ENCODE data around the gene CALD1.

CALD1 gene

DNA sequence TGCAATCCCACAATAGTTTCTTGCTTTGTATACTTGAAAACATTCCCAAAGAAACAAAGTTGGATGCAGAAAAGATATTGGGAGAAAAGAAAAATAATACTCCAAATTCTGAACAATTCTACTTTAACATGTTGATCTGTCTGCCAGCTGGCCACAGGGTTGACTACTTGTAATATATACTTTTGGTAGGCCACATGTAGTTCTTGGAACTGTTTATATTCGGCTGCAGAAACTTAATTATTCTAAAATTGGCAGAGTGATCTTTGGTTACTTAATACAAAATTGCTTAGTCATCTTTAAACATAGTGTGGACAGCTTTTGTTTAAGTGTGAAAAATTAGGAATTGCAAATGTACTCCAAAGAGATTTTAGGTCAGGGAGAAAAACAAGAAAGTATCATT is 76.0 kb downstream of the CALD1 start:
- Histone ChIP-seq H3K4me3 (no peak overlapping the region), H3K27me3 (ENCODE audit: low read depth) (no peaks in the 10 kb centered on the region), H3K4me1 (peaks cover 12% of the 10 kb centered on the region; the same call in 1 of the 2 replicates), H3K9me3 (no peaks in the 10 kb centered on the region), H3K36me3 (replicated peaks) (no peaks in the 10 kb centered on the region)
- no peak for DNase-seq (ENCODE audit: low spot score in 2 of 2)
- in situ Hi-C loops (cut with MboI; ENCODE audit: low sequenced_read_pairs): no loop called here

DNA sequence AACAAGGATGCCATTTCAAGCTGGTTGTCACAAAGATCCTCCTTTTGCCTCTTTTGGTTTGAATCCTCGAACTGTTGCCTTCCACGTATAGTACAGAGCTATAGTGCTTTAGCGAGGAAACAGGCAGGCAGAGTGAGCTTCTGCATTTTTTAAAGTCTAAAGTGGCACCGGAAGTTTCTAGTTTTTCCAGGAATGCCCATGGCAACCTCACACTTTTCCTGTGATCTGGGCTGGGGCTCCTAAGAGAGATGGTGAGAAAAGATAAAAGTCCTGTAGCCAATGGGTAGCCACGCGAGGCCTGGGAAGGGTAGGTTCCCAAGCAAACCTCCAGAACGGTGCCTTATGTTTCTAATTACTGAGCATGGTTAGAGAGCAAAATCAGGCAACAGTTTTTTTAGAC is 76.7 kb downstream of the CALD1 start:
- no peak for DNase-seq (ENCODE audit: low spot score in 2 of 2)
- in situ Hi-C loops (cut with MboI; ENCODE audit: low sequenced_read_pairs): no loop called here
- Histone ChIP-seq H3K36me3 (replicated peaks) (no peaks in the 10 kb centered on the region), H3K9me3 (no peaks in the 10 kb centered on the region), H3K27me3 (ENCODE audit: low read depth) (no peaks in the 10 kb centered on the region), H3K4me1 (peaks cover 12% of the 10 kb centered on the region; the same call in 1 of the 2 replicates), H3K4me3 (no peak overlapping the region)

DNA sequence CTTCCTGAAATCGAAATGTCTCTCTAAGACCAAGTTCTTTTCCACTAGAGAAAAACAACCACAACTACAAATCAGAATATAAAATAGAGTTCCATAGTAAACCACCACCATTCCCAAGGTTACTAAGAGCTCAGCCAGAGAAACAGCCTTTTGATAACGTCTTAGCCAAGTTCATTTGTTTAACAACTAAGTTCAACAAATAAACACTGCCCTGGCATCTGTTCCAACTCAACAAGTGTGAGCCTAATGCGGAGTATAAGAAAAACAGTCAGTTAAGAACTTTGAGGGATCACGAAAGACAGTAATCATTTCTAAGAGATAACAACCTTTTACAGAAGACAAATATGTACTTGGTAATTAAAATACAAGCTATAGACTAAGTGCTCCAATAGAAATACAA is 77.3 kb downstream of the CALD1 start:
- H3K9me3 ChIP-seq: no peaks in the 10 kb centered on the region
- in situ Hi-C loops (cut with MboI; ENCODE audit: low sequenced_read_pairs): no loop called here
- peaks cover 13% of the 10 kb centered on the region; the same call in 1 of the 2 replicates for H3K4me1 ChIP-seq
- no peak overlapping the region for H3K4me3 ChIP-seq
- no peaks in the 10 kb centered on the region for H3K36me3 ChIP-seq (replicated peaks)
- no peak for DNase-seq (ENCODE audit: low spot score in 2 of 2)
- no peaks in the 10 kb centered on the region for H3K27me3 ChIP-seq (ENCODE audit: low read depth)

DNA sequence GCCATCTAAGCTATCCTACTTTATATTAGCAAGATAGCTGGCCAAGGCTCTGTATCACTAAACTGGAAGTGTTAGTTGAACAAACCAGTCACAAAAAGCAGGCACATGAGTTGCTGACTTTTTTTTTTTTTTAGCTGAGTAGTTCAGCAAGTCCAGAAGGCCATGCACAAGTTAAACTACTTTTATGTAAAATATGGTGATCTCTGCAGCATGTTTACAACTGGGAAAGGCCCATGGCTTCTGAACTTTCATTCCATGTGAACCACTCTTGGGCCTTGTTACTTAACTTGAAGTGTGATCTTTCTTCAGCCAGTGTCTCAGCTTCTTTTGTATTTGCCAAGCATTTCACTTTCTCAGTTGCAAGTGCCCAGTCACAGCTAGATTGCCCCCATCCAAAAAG is 78.5 kb downstream of the CALD1 start:
- in situ Hi-C loops (cut with MboI; ENCODE audit: low sequenced_read_pairs): no loop called here
- Histone ChIP-seq H3K4me1 (peaks cover 17% of the 10 kb centered on the region; the same call in 1 of the 2 replicates), H3K9me3 (no peaks in the 10 kb centered on the region), H3K27me3 (ENCODE audit: low read depth) (no peaks in the 10 kb centered on the region), H3K36me3 (replicated peaks) (no peaks in the 10 kb centered on the region), H3K4me3 (no peak overlapping the region)
- no peak for DNase-seq (ENCODE audit: low spot score in 2 of 2)

DNA sequence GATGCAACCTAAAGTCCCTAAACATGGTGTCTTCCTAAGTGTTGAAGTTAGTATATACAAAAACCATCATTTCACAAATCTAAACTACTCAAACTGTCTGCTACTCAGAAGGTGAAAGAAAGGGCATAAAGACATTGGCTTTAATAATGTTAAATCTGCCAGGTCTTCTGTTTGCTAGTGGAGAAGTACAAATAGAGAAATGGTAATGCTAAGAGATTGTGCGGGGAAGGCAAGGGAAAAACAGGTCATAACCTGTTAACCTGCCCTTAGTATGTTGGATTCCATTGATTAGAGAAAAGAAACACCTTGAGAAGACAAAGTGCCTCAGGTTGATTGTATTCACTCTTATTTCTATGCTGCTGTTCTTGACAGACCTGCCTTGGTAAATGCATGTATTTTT is 80.3 kb downstream of the CALD1 start:
- Histone ChIP-seq H3K36me3 (replicated peaks) (no peaks in the 10 kb centered on the region), H3K9me3 (no peaks in the 10 kb centered on the region), H3K27me3 (ENCODE audit: low read depth) (no peaks in the 10 kb centered on the region), H3K4me3 (no peak overlapping the region), H3K4me1 (peaks cover 17% of the 10 kb centered on the region; the same call in 1 of the 2 replicates)
- in situ Hi-C loops (cut with MboI; ENCODE audit: low sequenced_read_pairs): no loop called here
- no peak for DNase-seq (ENCODE audit: low spot score in 2 of 2)

DNA sequence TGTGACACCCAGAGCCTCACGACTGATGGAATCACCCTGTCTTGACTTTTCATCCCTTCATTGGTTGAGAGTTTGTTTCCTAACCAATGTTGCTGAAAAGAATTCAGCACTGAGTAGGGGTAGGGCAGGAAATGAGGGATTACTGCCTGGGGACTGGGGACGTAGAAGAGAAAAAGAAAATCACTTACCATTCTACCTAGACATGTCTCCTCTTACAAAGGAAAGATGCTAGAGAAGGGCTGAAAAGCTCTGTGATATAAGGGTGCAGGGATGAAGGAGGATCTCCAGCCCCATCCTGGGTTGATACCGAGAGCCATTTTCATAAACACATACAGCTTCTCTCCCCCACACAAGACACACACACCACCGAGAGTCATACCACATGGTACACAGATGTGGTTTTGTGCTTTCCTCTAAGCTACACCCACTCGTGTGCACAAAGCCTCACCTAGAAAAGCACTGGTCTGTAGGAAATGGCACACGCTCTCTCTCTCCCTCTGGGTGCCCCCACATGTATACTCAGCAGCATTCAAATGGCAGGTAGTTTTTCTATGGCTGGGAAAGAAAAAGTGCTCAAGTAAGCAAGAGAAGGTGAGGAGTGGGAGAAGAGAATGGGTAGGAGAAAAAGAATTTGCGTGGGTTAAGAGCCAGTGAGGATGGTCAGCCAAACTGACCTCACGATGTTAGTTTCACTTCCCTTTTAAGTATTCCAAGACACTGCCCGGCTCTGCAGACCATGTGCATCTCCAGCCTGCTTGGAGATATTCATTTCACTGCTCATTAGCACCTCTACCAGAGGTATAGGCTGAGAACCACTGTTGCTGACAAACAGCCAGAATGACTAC is 85.8 kb downstream of the CALD1 start:
- Histone ChIP-seq H3K9me3 (no peaks in the 10 kb centered on the region), H3K27me3 (ENCODE audit: low read depth) (no peaks in the 10 kb centered on the region), H3K4me1 (peaks cover 5% of the 10 kb centered on the region; the same call in 1 of the 2 replicates), H3K36me3 (replicated peaks) (peaks cover 4% of the 10 kb centered on the region; the same call in 1 of the 2 replicates), H3K4me3 (no peak overlapping the region)
- DNase-seq (ENCODE audit: low spot score in 2 of 2): no peak
- in situ Hi-C loops (cut with MboI; ENCODE audit: low sequenced_read_pairs): no loop called here

DNA sequence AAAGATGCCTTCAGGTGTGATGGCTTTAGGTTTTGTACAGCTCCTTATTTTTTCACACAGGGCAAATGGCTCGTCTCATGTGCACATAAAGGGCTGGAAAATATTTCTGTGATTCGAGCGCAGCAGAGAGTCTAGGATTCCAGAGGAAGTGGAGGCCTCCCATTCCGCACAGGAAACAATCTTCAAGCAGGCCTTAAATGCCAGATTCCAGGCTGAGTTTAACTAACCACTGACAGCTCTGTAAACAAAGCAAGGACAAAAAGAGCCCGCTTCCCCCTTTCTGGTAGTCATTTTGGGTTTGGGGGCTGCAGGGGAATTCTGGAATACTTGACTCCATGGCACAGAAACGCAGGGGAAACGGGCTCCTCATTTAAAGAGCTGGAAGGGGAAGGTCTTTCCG is 87.2 kb downstream of the CALD1 start:
- peaks cover 4% of the 10 kb centered on the region; the same call in 1 of the 2 replicates for H3K36me3 ChIP-seq (replicated peaks)
- peaks cover 5% of the 10 kb centered on the region; the same call in 1 of the 2 replicates for H3K4me1 ChIP-seq
- DNase-seq (ENCODE audit: low spot score in 2 of 2): no peak
- no peaks in the 10 kb centered on the region for H3K27me3 ChIP-seq (ENCODE audit: low read depth)
- no peaks in the 10 kb centered on the region for H3K9me3 ChIP-seq
- no peak overlapping the region for H3K4me3 ChIP-seq
- in situ Hi-C loops (cut with MboI; ENCODE audit: low sequenced_read_pairs): no loop called here

DNA sequence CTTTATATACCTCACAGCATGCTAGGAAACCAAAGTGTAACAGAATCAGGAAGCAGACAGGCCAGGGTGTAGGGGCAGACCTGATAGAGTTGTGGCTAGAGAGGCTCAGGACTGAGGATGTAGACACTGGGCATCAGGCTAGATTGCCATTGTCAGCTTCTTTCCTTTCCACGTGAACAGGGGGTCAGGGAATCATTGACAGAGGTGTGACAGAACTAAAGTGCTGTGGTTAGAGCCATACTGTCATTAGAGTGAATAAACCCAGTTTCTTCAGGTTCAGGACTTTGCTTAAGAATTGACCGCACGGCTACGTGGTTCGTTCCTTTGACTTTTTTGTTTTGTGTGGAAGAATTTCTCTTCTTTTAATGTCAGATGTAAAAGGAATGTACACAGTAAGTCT is 90.7 kb downstream of the CALD1 start:
- in situ Hi-C loops (cut with MboI; ENCODE audit: low sequenced_read_pairs): no loop called here
- H3K4me3 ChIP-seq: no peak overlapping the region
- no peak for DNase-seq (ENCODE audit: low spot score in 2 of 2)
- H3K4me1 ChIP-seq: no peaks in the 10 kb centered on the region
- no peaks in the 10 kb centered on the region for H3K27me3 ChIP-seq (ENCODE audit: low read depth)
- peaks cover 4% of the 10 kb centered on the region; the same call in 1 of the 2 replicates for H3K36me3 ChIP-seq (replicated peaks)
- H3K9me3 ChIP-seq: no peaks in the 10 kb centered on the region

DNA sequence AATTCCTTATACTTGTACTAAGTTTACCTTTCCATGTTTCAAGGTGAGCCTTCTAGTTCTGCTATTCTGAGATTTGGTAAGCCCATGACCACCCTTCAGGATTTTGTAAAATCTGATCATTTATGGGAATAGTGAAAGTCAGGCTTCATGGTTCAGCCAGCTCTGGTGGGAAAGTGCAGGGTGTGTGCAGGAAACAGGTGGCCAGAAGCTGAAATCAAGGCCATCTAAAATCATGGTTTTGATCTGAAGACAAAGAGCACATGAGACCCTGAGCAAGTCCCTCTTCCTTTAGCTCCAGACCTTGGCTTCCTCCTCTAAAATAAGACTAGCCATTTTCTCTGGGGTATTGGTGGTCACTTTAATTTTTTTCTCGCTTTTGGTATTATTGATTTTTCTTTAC is 91.3 kb downstream of the CALD1 start:
- Histone ChIP-seq H3K9me3 (no peaks in the 10 kb centered on the region), H3K4me3 (no peak overlapping the region), H3K36me3 (replicated peaks) (peaks cover 4% of the 10 kb centered on the region; the same call in 1 of the 2 replicates), H3K27me3 (ENCODE audit: low read depth) (no peaks in the 10 kb centered on the region), H3K4me1 (no peaks in the 10 kb centered on the region)
- in situ Hi-C loops (cut with MboI; ENCODE audit: low sequenced_read_pairs): no loop called here
- DNase-seq (ENCODE audit: low spot score in 2 of 2): no peak

DNA sequence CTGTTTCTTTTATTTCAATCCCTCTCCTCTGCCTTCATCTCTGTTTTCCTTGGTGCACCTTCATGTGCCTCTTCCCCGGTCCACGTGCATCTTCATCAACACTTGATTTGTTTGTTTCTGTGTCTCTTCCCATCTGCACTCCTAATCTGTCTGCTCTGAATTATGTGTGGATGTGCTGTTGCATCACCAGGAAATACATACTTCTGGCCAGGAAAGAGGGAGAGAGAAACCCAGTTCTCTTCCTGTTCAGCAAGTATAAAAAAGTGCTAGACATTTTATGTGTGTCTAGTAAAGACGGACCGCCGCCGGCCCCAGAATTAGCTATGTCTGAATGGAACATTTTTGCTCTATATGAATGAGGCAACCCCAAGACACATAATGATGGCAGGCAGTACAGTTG is 93.8 kb downstream of the CALD1 start:
- H3K36me3 ChIP-seq (replicated peaks): peaks cover 1% of the 10 kb centered on the region; the same call in 1 of the 2 replicates
- in situ Hi-C loops (cut with MboI; ENCODE audit: low sequenced_read_pairs): no loop called here
- H3K4me3 ChIP-seq: no peak overlapping the region
- DNase-seq (ENCODE audit: low spot score in 2 of 2): no peak
- no peaks in the 10 kb centered on the region for H3K9me3 ChIP-seq
- H3K27me3 ChIP-seq (ENCODE audit: low read depth): no peaks in the 10 kb centered on the region
- H3K4me1 ChIP-seq: no peaks in the 10 kb centered on the region

DNA sequence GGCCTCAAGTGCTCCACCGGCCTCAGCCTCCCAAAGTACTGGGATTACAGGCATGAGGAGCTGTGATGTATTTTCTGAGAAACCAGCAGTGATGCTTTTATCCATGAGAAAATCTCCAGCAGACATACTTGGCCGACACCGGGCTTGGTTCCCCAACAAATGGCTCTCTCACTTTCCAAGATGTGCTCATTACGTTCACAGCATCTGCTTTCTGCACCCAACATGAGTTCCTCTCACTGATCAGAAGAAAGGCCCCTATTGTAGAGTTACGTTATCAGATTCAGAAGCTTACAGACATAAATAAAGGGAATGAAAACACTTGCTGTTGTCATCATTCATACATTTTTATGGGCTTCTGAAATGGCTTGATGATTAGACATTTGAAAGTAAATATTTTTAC is 95.0 kb downstream of the CALD1 start:
- Histone ChIP-seq H3K36me3 (replicated peaks) (no peaks in the 10 kb centered on the region; the same call in 1 of the 2 replicates), H3K9me3 (no peaks in the 10 kb centered on the region), H3K4me1 (no peaks in the 10 kb centered on the region), H3K4me3 (no peak overlapping the region), H3K27me3 (ENCODE audit: low read depth) (no peaks in the 10 kb centered on the region)
- in situ Hi-C loops (cut with MboI; ENCODE audit: low sequenced_read_pairs): no loop called here
- DNase-seq (ENCODE audit: low spot score in 2 of 2): no peak

DNA sequence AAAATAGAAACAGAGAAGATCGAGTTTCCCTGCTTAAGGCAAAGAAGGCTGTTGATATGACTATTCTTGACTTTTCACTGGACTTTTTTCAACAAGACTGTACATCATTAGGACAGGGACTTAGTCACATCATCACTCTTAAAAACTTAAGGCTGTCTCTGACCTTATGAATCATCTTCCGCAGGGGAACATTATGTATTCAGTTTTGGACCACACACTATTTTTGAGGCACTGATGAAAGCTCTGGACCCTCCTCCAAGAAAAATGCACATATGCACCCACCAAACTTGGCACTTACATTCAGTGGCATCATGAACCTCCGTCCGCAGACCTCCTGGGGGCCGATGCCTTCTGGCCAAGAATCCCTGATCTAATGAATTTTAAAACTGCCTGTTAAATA is 96.4 kb downstream of the CALD1 start:
- in situ Hi-C loops (cut with MboI; ENCODE audit: low sequenced_read_pairs): no loop called here
- Histone ChIP-seq H3K4me1 (no peaks in the 10 kb centered on the region), H3K27me3 (ENCODE audit: low read depth) (no peaks in the 10 kb centered on the region), H3K9me3 (no peaks in the 10 kb centered on the region), H3K4me3 (no peak overlapping the region), H3K36me3 (replicated peaks) (no peaks in the 10 kb centered on the region)
- no peak for DNase-seq (ENCODE audit: low spot score in 2 of 2)

DNA sequence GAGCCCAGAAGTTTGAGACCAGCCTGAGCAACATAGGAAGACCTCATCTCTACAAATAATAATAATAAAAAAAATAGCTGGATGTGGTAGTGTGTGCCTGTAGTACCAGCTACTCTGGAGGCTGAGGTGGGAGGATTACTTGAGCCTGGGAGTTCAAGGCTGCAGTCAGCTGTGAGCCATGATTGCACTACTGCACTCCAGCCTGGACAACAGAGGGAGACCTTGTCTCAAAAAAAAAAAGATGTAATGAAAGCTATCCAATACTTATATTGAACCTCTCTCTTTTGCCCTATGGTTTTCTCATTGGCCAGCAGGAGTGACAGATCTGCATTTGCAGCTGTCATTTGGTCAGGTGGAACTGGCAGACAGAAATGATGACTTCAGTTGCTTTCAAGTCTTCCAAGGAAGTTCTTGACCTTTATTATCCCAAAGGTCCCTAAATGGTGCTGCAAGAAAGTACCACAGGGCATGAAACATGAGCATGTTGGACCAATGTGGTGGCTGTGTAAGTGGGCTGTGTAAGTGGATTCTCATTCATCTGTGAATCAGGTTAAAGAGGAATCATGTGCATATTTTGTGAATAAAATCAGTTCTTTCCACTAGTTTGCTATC is 99.4 kb downstream of the CALD1 start:
- in situ Hi-C loops (cut with MboI; ENCODE audit: low sequenced_read_pairs): no loop called here
- H3K4me3 ChIP-seq: no peak overlapping the region
- H3K4me1 ChIP-seq: peaks cover 16% of the 10 kb centered on the region
- no peak for DNase-seq (ENCODE audit: low spot score in 2 of 2)
- no peaks in the 10 kb centered on the region for H3K36me3 ChIP-seq (replicated peaks)
- no peaks in the 10 kb centered on the region for H3K9me3 ChIP-seq
- no peaks in the 10 kb centered on the region for H3K27me3 ChIP-seq (ENCODE audit: low read depth)

DNA sequence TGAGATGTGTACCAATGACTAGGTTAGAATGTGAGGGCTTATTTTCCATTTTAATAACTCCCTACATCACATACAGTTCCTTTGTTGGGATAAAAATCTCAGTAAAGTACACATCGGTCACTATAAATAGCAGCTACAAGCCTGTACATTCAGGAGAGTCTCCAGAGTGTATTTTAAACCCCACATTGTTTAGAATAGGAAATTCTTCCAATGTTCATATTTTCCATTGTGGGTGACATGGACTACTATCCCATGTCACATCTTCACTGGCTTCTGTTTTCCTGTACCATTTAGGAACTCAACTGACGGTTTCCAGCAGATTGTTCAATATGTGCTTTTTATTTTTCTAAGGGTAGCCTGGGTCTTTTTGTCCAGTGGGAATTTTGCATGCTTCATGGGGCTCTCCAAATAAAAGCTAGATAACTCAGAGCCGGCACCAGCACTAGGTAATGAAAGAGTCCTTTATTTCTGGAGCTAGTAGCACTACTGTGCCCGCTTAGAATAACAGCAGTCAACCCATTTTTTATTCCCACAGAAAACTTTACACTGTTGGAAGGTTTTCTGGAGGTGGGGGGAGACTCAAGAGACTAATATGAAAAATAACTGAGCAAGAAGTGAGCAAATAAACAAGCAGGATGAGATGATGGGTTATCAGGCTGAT is 100.5 kb downstream of the CALD1 start:
- no peaks in the 10 kb centered on the region for H3K27me3 ChIP-seq (ENCODE audit: low read depth)

More for the DNA sequence above, 100.5 kb downstream of the CALD1 start:
- Histone ChIP-seq H3K9me3 (no peaks in the 10 kb centered on the region), H3K4me1 (peaks cover 16% of the 10 kb centered on the region), H3K4me3 (no peak overlapping the region), H3K36me3 (replicated peaks) (no peaks in the 10 kb centered on the region)
- in situ Hi-C loops (cut with MboI; ENCODE audit: low sequenced_read_pairs): no loop called here
- DNase-seq (ENCODE audit: low spot score in 2 of 2): no peak

Data from HAP-1 (cell line).